Peyer's patch (tissue), 4 donors: ENCODE results near the gene ZKSCAN2. TPM values are rescaled to one million over a fixed set of nuclear protein-coding genes. Genes with fewer than 3 reads are reported as not detected.

Experiments used
- DNase-seq, 3 donors: peaks; one replicate each; pipeline ENCODE4 v3.0.0-alpha.2; 2017 to 2019
- H3K27ac ChIP-seq, 4 donors: fragments of 200-600 bp; sonication (generic); one replicate each; pipeline ENCODE4 v1.5.1; 2016 to 2019
- H3K27me3 ChIP-seq, 2 donors: fragments of 200-600 bp; sonication (generic); one replicate each; pipeline ENCODE4 v1.5.1; 2019
- H3K36me3 ChIP-seq, 3 donors: fragments of 200-600 bp; sonication (generic); one replicate each; pipeline ENCODE4 v1.5.1; 2016 to 2019
- H3K4me1 ChIP-seq, 4 donors: fragments of 200-600 bp; sonication (generic); one replicate each; pipeline ENCODE4 v1.5.1; 2016 to 2019
- H3K4me3 ChIP-seq, 4 donors: fragments of 200-600 bp; sonication (generic); 1 replicate in 3 of 4; 2 replicates in 1 of 4; pipeline ENCODE4 v1.5.1; 2016 to 2019; ENCODE audit warnings: mild to moderate bottlenecking in 1 of 4
- H3K9me3 ChIP-seq, 4 donors: fragments of 200-600 bp; sonication (generic); one replicate each; pipeline ENCODE4 v1.5.1; 2016 to 2019; ENCODE audit warnings: mild to moderate bottlenecking in 1 of 4
- POLR2A ChIP-seq, 2 donors: fragments of 450-650 bp; IDR thresholded peaks; one replicate each; pipeline ENCODE4 v1.5.1; 2017; ENCODE audit warnings: antibody characterized with exemption in 2 of 2, mild to moderate bottlenecking in 2 of 2, moderate library complexity in 2 of 2
- total RNA-seq, 4 donors: library from RNA; depleted of rRNA; stranded (reverse); fragments of >200 nt; gene quantifications; one replicate each; pipeline ENCODE4 v1.1.0, GENCODE V29; 2016
- TF ChIP-seq, protein P1 (sequence below), 6 experiments: fragments of 450-650 bp in 4 of 6; fragments of 200-600 bp in 2 of 6; sonication (generic) in 1 of 6; IDR thresholded peaks; one replicate each; pipeline ENCODE4 v1.5.1; 2017 to 2019; ENCODE audit warnings: antibody characterized with exemption in 6 of 6, mild to moderate bottlenecking in 3 of 6, moderate library complexity in 1 of 6

ZKSCAN2 gene
- 1 to 10 TPM; 2.4 to 4.0 (median 3.0) TPM for total RNA-seq

DNA sequence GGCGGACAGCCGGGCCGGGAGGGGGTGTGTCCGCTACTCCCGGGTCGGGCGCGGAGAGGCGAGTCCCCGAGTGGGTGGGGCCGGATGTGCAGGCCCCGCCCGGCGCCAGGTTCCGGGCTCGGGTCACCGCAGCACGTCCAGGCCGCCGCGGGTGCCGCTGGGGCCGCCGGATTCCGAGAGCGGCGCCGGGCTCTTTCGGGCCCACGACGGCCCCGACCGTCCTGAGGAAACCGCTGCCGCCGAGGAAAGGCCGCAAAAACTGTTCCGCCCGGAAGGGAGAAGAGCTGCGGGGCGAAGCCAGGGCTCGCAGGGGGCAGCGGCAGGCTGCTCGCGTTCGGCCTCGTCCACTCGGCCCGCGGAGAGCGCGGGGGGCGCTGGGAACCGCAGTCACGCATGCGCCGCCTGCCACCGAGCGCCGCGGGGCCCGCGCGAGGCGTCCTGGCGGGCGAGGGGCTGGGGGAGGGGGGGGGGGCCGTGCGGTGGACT is at the start of gene ZKSCAN2:
Gene ZKSCAN2, minus strand, starts transcription at position 376 of the 486 bp plus-strand sequence. CDS start 718 bp downstream, outside the sequence.
- Histone ChIP-seq H3K27ac (peak within 1 kb of the TSS; percentile 97 to 98 (median 98)), H3K27me3 (no peaks in the 10 kb centered on the region), H3K4me3 (peak within 1 kb of the TSS; percentile 74 to 90 (median 83)), H3K9me3 (no peaks in the 10 kb centered on the region), H3K4me1 (peaks cover 3 to 26% (median 7%) of the 10 kb centered on the region in 4 donors), H3K36me3 (peaks cover 0 to 17% (median 0%) of the 10 kb centered on the region in 3 donors)
- DNase-seq, result peak; percentile 87 to 96 (median 94)
- TF ChIP-seq POLR2A (IDR thresholded peaks at IDR 0.05), result peak; percentile 89 to 96
- TF ChIP-seq, protein P1, sequence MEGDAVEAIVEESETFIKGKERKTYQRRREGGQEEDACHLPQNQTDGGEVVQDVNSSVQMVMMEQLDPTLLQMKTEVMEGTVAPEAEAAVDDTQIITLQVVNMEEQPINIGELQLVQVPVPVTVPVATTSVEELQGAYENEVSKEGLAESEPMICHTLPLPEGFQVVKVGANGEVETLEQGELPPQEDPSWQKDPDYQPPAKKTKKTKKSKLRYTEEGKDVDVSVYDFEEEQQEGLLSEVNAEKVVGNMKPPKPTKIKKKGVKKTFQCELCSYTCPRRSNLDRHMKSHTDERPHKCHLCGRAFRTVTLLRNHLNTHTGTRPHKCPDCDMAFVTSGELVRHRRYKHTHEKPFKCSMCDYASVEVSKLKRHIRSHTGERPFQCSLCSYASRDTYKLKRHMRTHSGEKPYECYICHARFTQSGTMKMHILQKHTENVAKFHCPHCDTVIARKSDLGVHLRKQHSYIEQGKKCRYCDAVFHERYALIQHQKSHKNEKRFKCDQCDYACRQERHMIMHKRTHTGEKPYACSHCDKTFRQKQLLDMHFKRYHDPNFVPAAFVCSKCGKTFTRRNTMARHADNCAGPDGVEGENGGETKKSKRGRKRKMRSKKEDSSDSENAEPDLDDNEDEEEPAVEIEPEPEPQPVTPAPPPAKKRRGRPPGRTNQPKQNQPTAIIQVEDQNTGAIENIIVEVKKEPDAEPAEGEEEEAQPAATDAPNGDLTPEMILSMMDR (IDR thresholded peaks at IDR 0.05), result peak in 1 of 6 experiments; percentile 15

DNA sequence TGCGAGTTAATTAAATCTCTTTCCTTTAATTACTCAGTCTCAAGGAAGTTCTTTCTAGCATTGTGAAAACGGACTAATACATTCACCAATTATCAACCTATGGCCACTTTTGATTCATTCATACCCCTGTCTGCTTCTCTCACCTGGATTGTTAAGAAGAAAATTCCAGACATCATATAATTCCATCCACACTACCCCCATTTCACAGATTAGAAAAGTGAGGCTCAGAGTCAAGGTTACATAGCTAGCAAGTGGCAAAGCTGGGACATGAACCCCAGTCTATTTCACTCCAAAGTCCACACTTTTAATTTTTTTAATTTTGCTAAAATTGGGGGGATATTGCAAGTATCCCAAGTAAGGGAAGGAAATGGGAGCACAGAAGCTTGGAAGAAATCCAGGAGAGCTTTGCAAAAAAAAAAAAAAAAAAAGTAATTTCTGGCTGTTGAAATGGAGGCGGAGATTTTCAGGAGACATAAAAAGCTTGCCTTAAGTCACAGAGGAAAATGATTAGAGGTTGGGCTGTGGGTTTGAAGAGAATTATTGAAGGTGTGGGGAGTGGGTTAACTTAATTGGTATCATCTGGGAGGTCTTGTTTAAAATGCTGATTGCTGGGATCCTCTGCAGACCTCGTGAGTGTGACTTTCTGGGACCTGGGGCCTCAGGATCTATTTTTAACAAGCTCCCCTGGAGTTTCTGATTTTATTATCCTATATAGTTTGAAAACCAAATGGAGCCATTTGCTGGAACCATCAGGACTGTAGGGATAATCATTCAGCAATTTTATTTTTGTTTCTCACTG is 42.3 kb upstream of the ZKSCAN2 start:
- Histone ChIP-seq H3K27me3 (no peaks in the 10 kb centered on the region), H3K4me3 (no peak overlapping the region), H3K4me1 (no peaks in the 10 kb centered on the region), H3K36me3 (no peaks in the 10 kb centered on the region), H3K9me3 (no peaks in the 10 kb centered on the region), H3K27ac (no peak overlapping the region)
- TF ChIP-seq, protein P1 (IDR thresholded peaks at IDR 0.05), result no peak
- no peak for TF ChIP-seq POLR2A (IDR thresholded peaks at IDR 0.05)
- DNase-seq, result no peak

DNA sequence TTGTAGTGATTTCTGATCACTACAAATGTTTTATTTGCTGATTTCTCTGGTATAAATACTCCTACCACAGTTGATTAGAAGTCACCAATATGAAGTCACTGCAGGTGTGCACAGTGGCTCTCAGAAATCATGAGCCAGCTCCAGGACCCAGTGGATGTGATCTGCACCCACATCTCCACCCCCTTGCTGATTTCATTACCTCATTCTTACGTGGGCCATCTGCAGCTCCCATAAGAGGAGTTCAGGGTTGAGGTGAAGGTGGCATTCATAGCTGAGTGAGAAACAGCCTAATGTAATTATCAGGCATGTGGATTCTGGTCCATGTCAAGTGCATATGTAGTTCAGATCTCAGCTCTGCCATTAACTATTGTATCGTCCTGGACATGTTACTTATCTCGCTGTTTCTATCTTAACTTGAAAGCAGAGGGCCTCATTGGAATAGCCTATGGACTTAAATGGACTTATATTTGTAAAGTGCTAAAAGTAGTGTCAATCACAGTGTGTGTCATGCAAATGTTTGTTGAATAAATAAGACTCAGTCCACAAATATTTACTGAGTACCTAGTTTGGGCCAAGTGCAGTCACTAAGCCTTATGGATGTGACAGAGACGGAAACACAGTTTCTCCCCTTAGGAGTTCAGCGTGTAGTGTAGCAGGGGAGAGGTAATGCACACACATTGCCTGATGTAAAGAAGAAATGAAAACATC is 40.7 kb upstream of the ZKSCAN2 start:
- TF ChIP-seq, protein P1 (IDR thresholded peaks at IDR 0.05), result no peak
- no peak for TF ChIP-seq POLR2A (IDR thresholded peaks at IDR 0.05)
- H3K27ac ChIP-seq, result no peak overlapping the region
- H3K4me1 ChIP-seq, result no peaks in the 10 kb centered on the region
- H3K27me3 ChIP-seq, result no peaks in the 10 kb centered on the region
- H3K9me3 ChIP-seq, result no peaks in the 10 kb centered on the region
- H3K36me3 ChIP-seq, result no peaks in the 10 kb centered on the region
- H3K4me3 ChIP-seq, result no peak overlapping the region
- DNase-seq, result no peak

DNA sequence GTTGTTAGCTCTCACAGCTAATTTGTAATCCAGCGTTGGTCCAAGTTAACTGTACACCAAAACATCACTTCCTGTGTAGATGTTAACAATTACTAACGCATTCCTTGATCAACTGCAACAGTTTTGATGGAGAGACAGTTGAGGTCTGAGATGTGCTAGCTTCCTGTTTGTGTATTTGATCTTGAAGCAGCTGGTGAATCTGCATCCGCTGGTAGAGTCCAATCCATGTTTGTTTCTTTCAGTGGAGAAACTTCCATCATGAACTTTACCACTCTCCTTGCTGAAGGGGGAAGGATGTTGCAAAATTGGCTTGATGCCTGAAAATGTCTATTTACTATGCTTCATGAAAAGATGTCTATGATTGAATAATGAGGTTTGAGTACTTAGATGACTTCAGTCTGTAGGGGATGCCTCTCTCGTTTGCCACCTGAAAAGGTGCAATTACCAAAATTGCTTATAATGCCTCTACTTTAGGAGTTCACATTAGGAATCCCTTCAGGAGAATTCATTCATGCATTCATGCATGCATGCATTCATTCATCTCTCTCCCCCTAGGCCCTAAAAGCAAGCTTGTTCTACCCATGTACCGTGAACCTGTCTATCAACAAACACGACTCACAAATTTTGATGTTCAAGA is 39.6 kb upstream of the ZKSCAN2 start:
- no peaks in the 10 kb centered on the region for H3K4me1 ChIP-seq
- H3K27me3 ChIP-seq, result no peaks in the 10 kb centered on the region
- H3K27ac ChIP-seq, result no peak overlapping the region
- no peaks in the 10 kb centered on the region for H3K36me3 ChIP-seq
- no peak for DNase-seq
- H3K9me3 ChIP-seq, result no peaks in the 10 kb centered on the region
- TF ChIP-seq POLR2A (IDR thresholded peaks at IDR 0.05), result no peak
- H3K4me3 ChIP-seq, result no peak overlapping the region

DNA sequence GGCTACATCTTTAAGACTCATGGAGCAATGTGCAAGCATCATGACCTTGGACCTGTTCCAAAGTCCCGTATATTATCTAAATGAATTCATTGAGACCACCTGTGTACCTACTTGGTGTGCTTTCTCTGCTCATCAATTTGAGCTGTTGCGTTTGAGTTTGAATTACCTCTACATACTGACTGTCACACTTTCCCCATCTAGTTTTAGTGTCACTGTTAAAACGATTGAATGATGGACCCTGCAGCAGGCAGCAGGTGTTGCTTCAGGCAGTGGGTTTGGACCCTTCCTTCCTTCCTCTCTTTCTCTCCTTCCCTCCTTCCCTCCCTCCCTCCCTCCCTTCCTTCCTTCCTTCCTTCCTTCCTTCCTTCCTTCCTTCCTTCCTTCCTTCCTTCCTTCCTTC is 33.9 kb upstream of the ZKSCAN2 start:
- no peak for DNase-seq
- Histone ChIP-seq H3K4me3 (no peak overlapping the region), H3K36me3 (no peaks in the 10 kb centered on the region), H3K27me3 (no peaks in the 10 kb centered on the region), H3K4me1 (no peaks in the 10 kb centered on the region), H3K27ac (no peak overlapping the region), H3K9me3 (no peaks in the 10 kb centered on the region)
- no peak for TF ChIP-seq POLR2A (IDR thresholded peaks at IDR 0.05)
- TF ChIP-seq, protein P1 (IDR thresholded peaks at IDR 0.05), result no peak
